A549 (cell line): Measurements from ENCODE around the gene GPATCH1. TPM values are rescaled to one million over a fixed set of nuclear protein-coding genes. Genes with fewer than 3 reads are reported as not detected.

Experiments
- ATAC-seq, 2 experiments: fragments of 200-7000 bp in 1 of 2; fragments of >200 bp in 1 of 2; cut with Nextera tagmentation in 1 of 2; cut with Tn5 transposase in 1 of 2; 3 replicates each; pipeline versions ENCODE4 v1.8.0 to v1.9.1; 2018 to 2020; ENCODE audit warnings: mild to moderate bottlenecking in 1 of 2, moderate library complexity in 1 of 2
- CTCF ChIA-PET: fragments of 300-600 bp; sonication (Branson Sonifier 250); formaldehyde crosslinking; extraction: SDS; loops from one replicate; lab custom pipeline; 2021; ENCODE audit warnings: antibody characterized with exemption, inconsistent platforms; lab: Yijun Ruan, JAX
- POLR2A ChIA-PET: fragments of 350-600 bp; formaldehyde crosslinking; extraction: SDS; loops from one replicate; lab custom pipeline; 2021; ENCODE audit warnings: antibody characterized with exemption, inconsistent platforms; lab: Yijun Ruan, JAX
- DNase-seq, 2 experiments: peaks; one replicate each; pipeline versions ENCODE4 v3.0.0 to v3.0.0-alpha.2; 2011 to 2016; ENCODE audit warnings: low read depth in 1 of 2, low spot score in 1 of 2
- FAIRE-seq: peaks from 2 replicates; lab custom pipeline; 2011; peaks lifted over from hg19 to GRCh38; lab: Jason Lieb, UNC
- H3K27ac ChIP-seq, 2 experiments: fragments of >200 bp; sonication (Bioruptor Twin); formaldehyde crosslinking; 3 replicates each; pipeline ENCODE4 v1.5.1; 2016 to 2017
- H3K4me1 ChIP-seq: fragments of >200 bp; sonication (Bioruptor Twin); formaldehyde crosslinking; 3 replicates; pipeline ENCODE4 v1.6.1; 2016
- H3K4me2 ChIP-seq: fragments of >200 bp; sonication (Bioruptor Twin); formaldehyde crosslinking; 3 replicates; pipeline ENCODE4 v1.6.1; 2016
- H3K4me3 ChIP-seq: fragments of >200 bp; sonication (Bioruptor Twin); formaldehyde crosslinking; 3 replicates; pipeline ENCODE4 v1.5.1; 2016
- H3K9me3 ChIP-seq: fragments of >200 bp; sonication (Bioruptor Twin); formaldehyde crosslinking; 3 replicates; pipeline ENCODE4 v1.6.1; 2016
- BHLHE40 ChIP-seq: IDR thresholded peaks from 2 replicates; pipeline ENCODE4 v1.6.1; 2012; ENCODE audit warnings: low read depth, low read length, inconsistent platforms
- CHD2 ChIP-seq: fragments of 150-350 bp; IDR thresholded peaks from 2 replicates; pipeline ENCODE4 v1.6.1; 2014; ENCODE audit warnings: low read length; ENCODE audit not compliant: partially characterized antibody
- CHD4 ChIP-seq: fragments of 200-600 bp; sonication (generic); IDR thresholded peaks from 2 replicates; pipeline ENCODE4 v1.6.1; 2016; ENCODE audit warnings: antibody characterized with exemption, mild to moderate bottlenecking, borderline replicate concordance
- CTCF ChIP-seq: fragments of >200 bp; sonication (Bioruptor Twin); formaldehyde crosslinking; IDR thresholded peaks from 3 replicates; pipeline ENCODE4 v1.5.1; 2016
- E2F6 ChIP-seq: IDR thresholded peaks from 2 replicates; pipeline ENCODE4 v1.6.1; 2012; ENCODE audit warnings: low read depth, borderline replicate concordance
- EHF ChIP-seq: fragments of 250-450 bp; sonication (Bioruptor Pico); IDR thresholded peaks from 2 replicates; pipeline ENCODE4 v1.5.0; 2020; ENCODE audit warnings: mild to moderate bottlenecking
- EP300 ChIP-seq, 2 experiments: fragments of >200 bp; sonication (Bioruptor Twin); formaldehyde crosslinking; IDR thresholded peaks; 2 replicates in 1 of 2; 3 replicates in 1 of 2; pipeline ENCODE4 v1.6.1; 2016 to 2017
- GATA3 ChIP-seq: IDR thresholded peaks from 2 replicates; pipeline ENCODE4 v1.6.1; 2012; ENCODE audit warnings: borderline replicate concordance
- HDAC2 ChIP-seq: fragments of 200-600 bp; sonication (generic); IDR thresholded peaks from 2 replicates; pipeline ENCODE4 v1.6.1; 2016
- MAFK ChIP-seq: fragments of 450-650 bp; IDR thresholded peaks from 2 replicates; pipeline ENCODE4 v1.6.1; 2014; ENCODE audit not compliant: partially characterized antibody
- NPAS2 ChIP-seq: fragments of 250-450 bp; sonication (Bioruptor Pico); IDR thresholded peaks from 2 replicates; pipeline ENCODE4 v1.8.0; 2022; ENCODE audit warnings: mild to moderate bottlenecking, moderate library complexity, borderline replicate concordance
- PHF8 ChIP-seq: fragments of 200-600 bp; sonication (generic); IDR thresholded peaks from 2 replicates; pipeline ENCODE4 v1.6.1; 2016; ENCODE audit warnings: low read depth, mild to moderate bottlenecking, antibody characterized with exemption, moderate library complexity, borderline replicate concordance
- POLR2AphosphoS2 ChIP-seq: conservative IDR thresholded peaks from 2 replicates; pipeline ENCODE4 v1.6.1; 2012; ENCODE audit warnings: low read length, improper control_type of control experiment, inconsistent platforms
- RAD21 ChIP-seq, 2 experiments: fragments of >200 bp in 1 of 2; sonication (Bioruptor Twin) in 1 of 2; formaldehyde crosslinking in 1 of 2; IDR thresholded peaks in 1 of 2; conservative IDR thresholded peaks in 1 of 2; 2 replicates in 1 of 2; 3 replicates in 1 of 2; pipeline ENCODE4 v1.6.1; 2012 to 2018; ENCODE audit warnings: inconsistent platforms in 1 of 2
- RARB ChIP-seq: fragments of 250-450 bp; sonication (Bioruptor Pico); IDR thresholded peaks from 2 replicates; pipeline ENCODE4 v1.8.0; 2021; ENCODE audit warnings: mild to moderate bottlenecking, moderate library complexity
- RCOR1 ChIP-seq: fragments of 150-350 bp; IDR thresholded peaks from 2 replicates; pipeline ENCODE4 v1.6.1; 2014; ENCODE audit warnings: antibody characterized with exemption, low read length, low read depth
- RNF2 ChIP-seq: fragments of 200-600 bp; sonication (generic); IDR thresholded peaks from 2 replicates; pipeline ENCODE4 v1.6.1; 2016; ENCODE audit warnings: low read depth, mild to moderate bottlenecking, antibody characterized with exemption, moderate library complexity, borderline replicate concordance
- USF2 ChIP-seq: fragments of 450-650 bp; IDR thresholded peaks from 2 replicates; pipeline ENCODE4 v1.6.1; 2014; ENCODE audit warnings: antibody characterized with exemption
- WGBS: methylation state at CpG from one replicate; pipeline ENCODE4 v1.1.6; 2017; ENCODE audit errors: missing lambda C conversion rate; 5-methylcytosine and 5-hydroxymethylcytosine counted together
- polyA plus RNA-seq, 4 experiments: library from polyadenylated mRNA; depleted of rRNA in 3 of 4; stranded (reverse); fragments of >200 nt; fragmentation: RNase III in 1 of 4; extraction: RNeasy Plus Mini Kit Qiagen cat#74134 plus additional on column Dnase treatment in 1 of 4; gene quantifications; 2 replicates in 3 of 4; 3 replicates in 1 of 4; pipeline ENCODE4 v1.2.3, GENCODE V29; 2011 to 2017

The GPATCH1 gene
- polyA plus RNA-seq, 2 of the 4 experiments (the other 2 are of a cell fraction): 12.1 to 24.2 TPM

GRCh38 chr19:33085570-33086128 lies 4.7 kb downstream of the GPATCH1 start:
- H3K9me3 ChIP-seq: no peaks in the 10 kb centered on the region
- DNase-seq (no peak), ATAC-seq (no peak), FAIRE-seq (peak; percentile 70)
- TF ChIP-seq RNF2 (no peak), NPAS2 (CRISPR knock-in tag) (no peak), CHD2 (no peak), USF2 (no peak), CHD4 (no peak), RAD21 (conservative IDR thresholded peaks at IDR 0.05 in 1 of 2, IDR thresholded peaks at IDR 0.05 in 1 of 2) (no peak), HDAC2 (no peak), POLR2AphosphoS2 (no peak), PHF8 (no peak), GATA3 (no peak), E2F6 (no peak), RCOR1 (no peak), CTCF (no peak), BHLHE40 (no peak)
- no peak overlapping the region for H3K4me3 ChIP-seq
- H3K4me1 ChIP-seq: peaks cover 16% of the 10 kb centered on the region
- H3K27ac ChIP-seq: no peak overlapping the region
- ChIA-PET POLR2A (interaction anchor here (1.0 kb wide), 1 partner anchor 16 kb away, joined by 6 read pairs; no protein-coding TSS in a partner anchor), CTCF (interaction anchor here (0.5 to 3.2 kb wide), 13 partner anchors 9 to 112 kb away, joined by 3 to 13 read pairs (median 4); no protein-coding TSS in a partner anchor)
- 94% methylated on average over 3 of the region's 3 CpGs for WGBS
- H3K4me2 ChIP-seq: no peak overlapping the region

GRCh38 chr19:33086955-33087354 lies 6.0 kb downstream of the GPATCH1 start:
- TF ChIP-seq BHLHE40 (no peak), PHF8 (no peak), NPAS2 (CRISPR knock-in tag) (no peak), RARB (no peak), EP300 (IDR thresholded peaks at IDR 0.05) (no peak), MAFK (no peak), CTCF (no peak), EHF (CRISPR knock-in tag) (no peak), GATA3 (no peak)
- TF ChIP-seq, all 56 proteins: peak for 0
- 47% methylated on average over 1 of the region's 1 CpG for WGBS
- ChIA-PET CTCF (interaction anchor here (0.6 to 3.2 kb wide), 3 partner anchors 12 to 111 kb away, joined by 7 to 11 read pairs (median 7); no protein-coding TSS in a partner anchor), POLR2A (no interaction called here)
- ATAC-seq (no peak), DNase-seq (no peak), FAIRE-seq (no peak)
- Histone ChIP-seq H3K27ac (no peak overlapping the region), H3K9me3 (no peaks in the 10 kb centered on the region), H3K4me1 (peaks cover 12% of the 10 kb centered on the region), H3K4me3 (no peak overlapping the region), H3K4me2 (no peak overlapping the region)
